HepG2 (cell line): ENCODE data around the gene STAP2. TPM values are rescaled to one million over a fixed set of nuclear protein-coding genes. Genes with fewer than 3 reads are reported as not detected.

Experiments
- AKAP8 ChIP-seq: sonication (generic); formaldehyde crosslinking; IDR thresholded peaks from 2 replicates; pipeline ENCODE4 v1.5.1; 2020; ENCODE audit warnings: mild to moderate bottlenecking, missing genetic modification reagents
- JDP2 ChIP-seq: sonication (generic); formaldehyde crosslinking; IDR thresholded peaks from 2 replicates; pipeline ENCODE4 v1.8.1; 2022; ENCODE audit warnings: missing genetic modification reagents, borderline replicate concordance
- LCORL ChIP-seq, 2 experiments: fragments of 450-650 bp in 1 of 2; sonication (generic) in 1 of 2; formaldehyde crosslinking in 1 of 2; IDR thresholded peaks; 2 replicates each; pipeline versions ENCODE4 v1.5.0 to v1.6.1; 2017 to 2020; ENCODE audit warnings: antibody characterized with exemption in 1 of 2, missing genetic modification reagents in 1 of 2
- MXD4 ChIP-seq: IDR thresholded peaks from 2 replicates; pipeline ENCODE4 v1.6.1; 2016; ENCODE audit warnings: mild to moderate bottlenecking, missing biosample characterization, missing genetic modification reagents
- TEF ChIP-seq: sonication (generic); formaldehyde crosslinking; IDR thresholded peaks from 2 replicates; pipeline ENCODE4 v1.5.0; 2020; ENCODE audit warnings: missing genetic modification reagents
- ZBTB25 ChIP-seq: IDR thresholded peaks from 2 replicates; pipeline ENCODE4 v1.6.1; 2018; ENCODE audit warnings: missing genetic modification reagents
- ZBTB33 ChIP-seq: sonication (generic); formaldehyde crosslinking; IDR thresholded peaks from 2 replicates; pipeline ENCODE4 v1.4.0; 2020; ENCODE audit warnings: missing genetic modification reagents
- ZNF646 ChIP-seq: sonication (generic); formaldehyde crosslinking; IDR thresholded peaks from 2 replicates; pipeline ENCODE4 v1.9.0; 2021; ENCODE audit warnings: mild to moderate bottlenecking, missing genetic modification reagents
- ZXDC ChIP-seq: sonication (generic); formaldehyde crosslinking; IDR thresholded peaks from 2 replicates; pipeline ENCODE4 v1.5.0; 2020; ENCODE audit warnings: mild to moderate bottlenecking, missing genetic modification reagents
- polyA plus RNA-seq, 8 experiments: library from polyadenylated mRNA; depleted of rRNA in 3 of 8; stranded (reverse) in 7 of 8; unstranded in 1 of 8; fragments of >200 nt; fragmentation: Illumina TruSeq in 4 of 8; extraction: Trizol in 4 of 8; gene quantifications; 2 replicates each; pipeline versions ENCODE4 v1.2.1 to v1.2.3, GENCODE V29; 2011 to 2016; ENCODE audit warnings: low read depth in 4 of 8, missing spikeins in 1 of 8, mixed read lengths in 1 of 8; ENCODE audit not compliant: insufficient read depth in 1 of 8
- total RNA-seq, 5 experiments: library from RNA; depleted of rRNA; stranded (reverse); fragments of >200 nt; fragmentation: Illumina TruSeq; extraction: Trizol; gene quantifications; 2 replicates each; pipeline ENCODE4 v1.2.3, GENCODE V29; 2016; ENCODE audit warnings: low read depth in 1 of 5

Gene STAP2
- total and polyA plus RNA-seq, 2 of the 13 experiments (the other 11 are each of a cell fraction or from before 2014, with no cell fraction given), result 39.0 to 43.7 TPM

- TF ChIP-seq ZNF646 (CRISPR knock-in tag) (no peak), ZBTB33 (no peak), JDP2 (CRISPR knock-in tag) (no peak), ZBTB25 (CRISPR knock-in tag) (no peak), LCORL (IDR thresholded peaks at IDR 0.05) (no peak), LCORL (CRISPR knock-in tag; IDR thresholded peaks at IDR 0.05) (no peak), ZXDC (CRISPR knock-in tag) (no peak), AKAP8 (CRISPR knock-in tag) (no peak), TEF (CRISPR knock-in tag) (no peak), MXD4 (no peak)
Observed at GRCh38 chr19:4347521-4347920, 8.9 kb upstream of the STAP2 start (continued).
